Heart left ventricle (tissue), 16 donors: ENCODE data around the gene OR5H15. TPM values are rescaled to one million over a fixed set of nuclear protein-coding genes. Genes with fewer than 3 reads are reported as not detected.
"Not testable (repeated sequence)": the region's sequence is repeated elsewhere in the genome, so short reads cannot be mapped to it uniquely, and the experiment has no call there.

ENCODE experiments used
- ATAC-seq, 4 donors: fragments of 200-7000 bp; cut with Tn5 transposase; one replicate each; pipeline ENCODE4 v1.9.1; 2020 to 2022; ENCODE audit warnings: moderate library complexity in 4 of 4, mild to moderate bottlenecking in 3 of 4, moderate number of reproducible peaks in 1 of 4
- DNase-seq, 5 donors: peaks; one replicate each; pipeline ENCODE4 v3.0.0-alpha.2; 2020
- H3K27ac ChIP-seq, 12 donors: fragments of 200-600 bp; sonication (generic) in 4 of 12; one replicate each; pipeline versions ENCODE4 v1.5.0 to v1.8.0; 2016 to 2022; ENCODE audit warnings: mild to moderate bottlenecking in 2 of 12
- H3K27me3 ChIP-seq, 9 donors: fragments of 200-600 bp; sonication (generic) in 2 of 9; one replicate each; pipeline versions ENCODE4 v1.5.1 to v1.8.0; 2016 to 2022; ENCODE audit warnings: mild to moderate bottlenecking in 3 of 9
- H3K36me3 ChIP-seq, 9 donors: fragments of 200-600 bp; sonication (generic) in 2 of 9; one replicate each; pipeline versions ENCODE4 v1.5.0 to v1.8.0; 2018 to 2022; ENCODE audit warnings: mild to moderate bottlenecking in 2 of 9
- H3K4me1 ChIP-seq, 12 donors: fragments of 200-600 bp; sonication (generic) in 4 of 12; one replicate each; pipeline versions ENCODE4 v1.5.0 to v1.8.0; 2016 to 2022; ENCODE audit warnings: mild to moderate bottlenecking in 3 of 12
- H3K4me3 ChIP-seq, 12 donors: fragments of 200-600 bp; sonication (generic) in 4 of 12; one replicate each; pipeline versions ENCODE4 v1.5.0 to v1.8.0; 2017 to 2022; ENCODE audit warnings: mild to moderate bottlenecking in 9 of 12, moderate library complexity in 4 of 12
- H3K9me3 ChIP-seq, 12 donors: fragments of 200-600 bp; sonication (generic) in 4 of 12; one replicate each; pipeline versions ENCODE4 v1.5.0 to v1.8.0; 2016 to 2022; ENCODE audit warnings: mild to moderate bottlenecking in 1 of 12
- CTCF ChIP-seq, 12 donors: fragments of 200-600 bp; sonication (generic) in 4 of 12; IDR thresholded peaks; one replicate each; pipeline versions ENCODE4 v1.5.0 to v1.8.0; 2018 to 2022; ENCODE audit warnings: antibody characterized with exemption in 12 of 12, mild to moderate bottlenecking in 5 of 12
- POLR2A ChIP-seq, 2 donors: fragments of 450-650 bp; IDR thresholded peaks; one replicate each; pipeline ENCODE4 v1.6.1; 2017; ENCODE audit warnings: antibody characterized with exemption in 2 of 2, mild to moderate bottlenecking in 2 of 2, moderate library complexity in 2 of 2
- WGBS, 4 donors: extraction: QIAGEN DNeasy Blood & Tissue Kit in 2 of 4; methylation state at CpG; one replicate each; pipeline versions ENCODE4 v1.1.5 to v1.1.7; 2013 to 2018; 5-methylcytosine and 5-hydroxymethylcytosine counted together
- intact Hi-C, 10 donors: fragments of 100-400 bp; cut with DNase I; formaldehyde crosslinking; loops; one replicate each; pipeline versions ENCODE4 v1.11.1 to v1.14.2; 2022
- polyA plus RNA-seq, 2 donors: library from polyadenylated mRNA; stranded (reverse); fragments of 200-250 nt; gene quantifications; one replicate each; pipeline ENCODE4 v1.2.3, GENCODE V29; 2013
- total RNA-seq, 9 donors: library from RNA; depleted of rRNA in 2 of 9; stranded (reverse); fragments of >200 nt in 2 of 9; fragmentation: NEBNext Ultra II Directional in 3 of 9; extraction: Animal tissue kit (Norgen Biotek cat#: 25700) in 3 of 9; gene quantifications; one replicate each; pipeline versions ENCODE4 v1.1.0 to v1.2.4, GENCODE V29; 2016 to 2023
- donor health status: ischemic (EF 13 %, LVEDD 7.1; RV severe dilation, severe dysfunction).
- donor health status: healthy with polysubstance abuse.
- donor health status: DM: no; HTN: yes; CAD: no.
- donor health status: DM: no; HTN: no; CAD: no.
- donor health status: ischemic (EF 25% LVEDD 6.9; RV normal size, moderate dysfunction).
- donor health status: ischemic (EF 25% LVEDD 5.7; RV mildly dilated, moderate dysfunction).
- donor health status: healthy.
- donor health status: DM: yes; HTN: yes; CAD: no.
- donor health status: ischemic (EF 35%, LVEDD 5.7; RV mildly dilated, moderate dysfunction).
- donor health status: nonischemic (EF 11% LVEDD 7.7; RV severe dilation, severe dysfunction).
- donor health status: DM: yes; HTN: yes; CAD: no.
- donor health status: PGD.
- donor health status: ischemic (EF 29% LVEDD 5.4; RV normal size, mild dysfunction).
- donor health status: nonischemic (EF 23%, LVEDD 6.1; RV moderate dilation, normal function).

The OR5H15 gene
- total and polyA plus RNA-seq, 11 donors = not detected

- H3K27me3 ChIP-seq = no peaks in the 10 kb centered on the region
- 64 to 77% (median 75%) methylated on average over 1 of the region's 1 CpG for WGBS, 4 donors
These were observed 19.3 kb upstream of the OR5H15 start, which contains the start of gene OR5H14 for GRCh38 chr3:98147179-98147578. Gene OR5H14 (plus strand): TSS chr3:98147479. CDS start chr3:98149386, 1,907 bp downstream.

DNA sequence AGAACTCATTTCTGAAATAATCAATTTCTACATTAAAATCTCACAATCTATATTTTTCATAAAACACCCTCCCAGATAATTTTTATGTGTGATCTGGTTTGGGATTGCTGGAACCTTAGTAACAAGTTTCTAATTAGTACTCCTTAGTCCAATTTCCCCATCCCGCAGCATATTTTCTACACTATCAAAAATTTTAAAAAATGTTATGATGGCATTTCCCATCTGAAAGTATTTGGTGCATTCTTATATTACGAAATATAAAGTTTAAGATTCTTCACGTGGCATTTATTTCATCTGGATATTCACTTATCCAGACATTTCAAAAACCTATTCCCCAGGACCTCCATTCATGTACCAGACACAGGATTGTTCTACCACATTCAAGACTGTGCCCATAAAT, 17.7 kb upstream of the OR5H15 start:
- no peaks in the 10 kb centered on the region for H3K4me1 ChIP-seq
- intact Hi-C loops = no loop called here
- H3K27me3 ChIP-seq = no peaks in the 10 kb centered on the region
- H3K36me3 ChIP-seq = no peaks in the 10 kb centered on the region
- no peak overlapping the region for H3K27ac ChIP-seq
- WGBS, 4 donors = 62 to 73% (median 67%) methylated on average over 3 of the region's 3 CpGs
- ATAC-seq = no peak
- DNase-seq = no peak
- H3K9me3 ChIP-seq = no peaks in the 10 kb centered on the region
- TF ChIP-seq CTCF (IDR thresholded peaks at IDR 0.05) = no peak
- TF ChIP-seq POLR2A (IDR thresholded peaks at IDR 0.05) = no peak
- no peak overlapping the region for H3K4me3 ChIP-seq

More at GRCh38 chr3:98147179-98147578, 19.3 kb upstream of the OR5H15 start, which contains the start of gene OR5H14:
- no peak for TF ChIP-seq CTCF (IDR thresholded peaks at IDR 0.05)
- no peak for TF ChIP-seq POLR2A (IDR thresholded peaks at IDR 0.05)
- ATAC-seq (no peak), DNase-seq (no peak)
- intact Hi-C loops = no loop called here
- no peaks in the 10 kb centered on the region for H3K4me1 ChIP-seq
- H3K27ac ChIP-seq = no peak within 1 kb of the TSS
- no peaks in the 10 kb centered on the region for H3K9me3 ChIP-seq
- H3K36me3 ChIP-seq = no peaks in the 10 kb centered on the region
- H3K4me3 ChIP-seq = no peak within 1 kb of the TSS

GRCh38 chr3:98149456-98149855, 17.0 kb upstream of the OR5H15 start:
- H3K9me3 ChIP-seq, H3K27ac ChIP-seq, ATAC-seq, H3K4me3 ChIP-seq, intact Hi-C loops, H3K36me3 ChIP-seq, DNase-seq, H3K4me1 ChIP-seq, H3K27me3 ChIP-seq: not testable (repeated sequence)
- 77 to 88% (median 83%) methylated on average over 4 of the region's 4 CpGs for WGBS, 4 donors

- Histone ChIP-seq H3K4me1 (no peaks in the 10 kb centered on the region), H3K27ac (no peak overlapping the region), H3K27me3 (no peaks in the 10 kb centered on the region), H3K9me3 (no peaks in the 10 kb centered on the region), H3K4me3 (no peak overlapping the region), H3K36me3 (no peaks in the 10 kb centered on the region)
- no peak for DNase-seq
- WGBS, 4 donors = 22 to 35% (median 29%) methylated on average over 5 of the region's 5 CpGs
- intact Hi-C loops = no loop called here
- ATAC-seq = no peak
- TF ChIP-seq CTCF (IDR thresholded peaks at IDR 0.05) (no peak), POLR2A (IDR thresholded peaks at IDR 0.05) (no peak)
These were observed 15.3 kb upstream of the OR5H15 start for GRCh38 chr3:98151241-98151640.

DNA sequence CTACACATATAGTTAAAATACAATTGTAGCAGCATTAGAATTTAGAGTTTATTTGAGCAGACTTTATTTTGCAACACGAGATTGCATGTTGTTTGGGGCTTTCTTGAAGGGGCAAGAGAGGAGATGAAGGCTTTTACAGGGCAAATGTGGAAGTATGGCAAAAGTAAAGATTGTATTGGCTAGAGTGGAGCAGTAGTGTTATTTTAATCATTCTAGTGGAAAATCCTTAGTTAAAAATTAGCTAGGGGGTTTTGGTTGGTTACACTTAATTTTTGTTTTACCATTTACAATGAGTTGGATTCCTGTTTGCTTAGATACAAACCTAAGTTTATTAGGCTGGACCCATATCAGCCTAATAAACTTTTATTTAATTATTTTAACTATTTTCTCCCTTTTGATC, 4.6 kb downstream of the OR5H15 start:
- intact Hi-C loops = no loop called here
- Histone ChIP-seq H3K4me1 (no peaks in the 10 kb centered on the region), H3K9me3 (peaks cover 0 to 4% (median 0%) of the 10 kb centered on the region in 12 donors), H3K27me3 (no peaks in the 10 kb centered on the region), H3K36me3 (no peaks in the 10 kb centered on the region), H3K27ac (no peak overlapping the region), H3K4me3 (no peak overlapping the region)
- 48 to 54% (median 51%) methylated on average over 1 of the region's 1 CpG for WGBS, 4 donors
- TF ChIP-seq CTCF (IDR thresholded peaks at IDR 0.05) = no peak
- no peak for ATAC-seq
- DNase-seq = no peak
